H1 (cell line): ENCODE data around the gene VPS9D1. TPM values are rescaled to one million over a fixed set of nuclear protein-coding genes. Genes with fewer than 3 reads are reported as not detected.

Experiments used
- CTCF ChIA-PET: fragments of 300-600 bp; sonication (Branson Sonifier 250); formaldehyde crosslinking; loops from one replicate; lab custom pipeline; 2021; ENCODE audit not compliant: partially characterized antibody; lab: Charles Lee
- POLR2A ChIA-PET: fragments of 300-600 bp; sonication (Branson Sonifier 250); formaldehyde crosslinking; loops from one replicate; lab custom pipeline; 2021; ENCODE audit warnings: inconsistent platforms; ENCODE audit not compliant: partially characterized antibody; lab: Charles Lee
- DNase-seq, 2 experiments: peaks; one replicate each; pipeline versions ENCODE4 v3.0.0 to v3.0.0-alpha.2; 2010 to 2022; ENCODE audit warnings: low spot score in 2 of 2, low read depth in 1 of 2, mixed read lengths in 1 of 2
- FAIRE-seq: peaks from 2 replicates; lab custom pipeline; 2011; peaks lifted over from hg19 to GRCh38; lab: Jason Lieb, UNC
- H2AFZ ChIP-seq: 2 replicates; pipeline ENCODE4 v1.8.1; 2012; ENCODE audit warnings: low read length, inconsistent platforms
- H2AK5ac ChIP-seq: 2 replicates; pipeline ENCODE4 v1.6.1; 2013; ENCODE audit warnings: low read depth, low read length
- H2BK120ac ChIP-seq: replicated peaks from 2 replicates; pipeline ENCODE3; 2013; ENCODE audit warnings: low read depth, low read length, inconsistent platforms
- H2BK12ac ChIP-seq: 2 replicates; pipeline ENCODE4 v1.6.1; 2013; ENCODE audit warnings: low read depth, low read length
- H2BK15ac ChIP-seq: 2 replicates; pipeline ENCODE4 v1.6.1; 2013; ENCODE audit warnings: low read length
- H2BK20ac ChIP-seq: 2 replicates; pipeline ENCODE4 v1.6.1; 2013; ENCODE audit warnings: low read length
- H2BK5ac ChIP-seq: 2 replicates; pipeline ENCODE4 v1.6.1; 2013; ENCODE audit warnings: low read depth, low read length
- H3K14ac ChIP-seq: 2 replicates; pipeline ENCODE4 v1.6.1; 2013; ENCODE audit warnings: inconsistent platforms; ENCODE audit not compliant: insufficient read length
- H3K18ac ChIP-seq: 2 replicates; pipeline ENCODE4 v1.6.1; 2013; ENCODE audit warnings: low read length; ENCODE audit errors: extremely low read depth
- H3K23ac ChIP-seq: 2 replicates; pipeline ENCODE4 v1.6.1; 2013; ENCODE audit warnings: inconsistent platforms; ENCODE audit not compliant: insufficient read length
- H3K23me2 ChIP-seq: 2 replicates; pipeline ENCODE4 v1.6.1; 2013; ENCODE audit warnings: low read depth, low read length
- H3K27ac ChIP-seq: 2 replicates; pipeline ENCODE4 v1.6.1; 2011; ENCODE audit warnings: low read depth, low read length, inconsistent platforms
- H3K27me3 ChIP-seq, 4 experiments: replicated peaks in 1 of 4; 1 replicate in 1 of 4; 2 replicates in 3 of 4; pipeline versions ENCODE4 v1.6.1 to v1.8.1; 2011 to 2013; ENCODE audit warnings: low read length in 3 of 4, mild to moderate bottlenecking in 3 of 4, inconsistent platforms in 2 of 4, mixed read lengths in 2 of 4, moderate library complexity in 1 of 4; ENCODE audit not compliant: control insufficient read depth in 3 of 4, insufficient read depth in 3 of 4; ENCODE audit errors: extremely low read depth in 1 of 4
- H3K36me3 ChIP-seq, 4 experiments: 2 replicates each; pipeline versions ENCODE4 v1.6.1 to v1.8.1; 2011 to 2013; ENCODE audit warnings: mild to moderate bottlenecking in 4 of 4, low read length in 3 of 4, moderate library complexity in 2 of 4, control low read depth in 1 of 4, inconsistent platforms in 1 of 4; ENCODE audit not compliant: insufficient read depth in 4 of 4, control insufficient read depth in 2 of 4
- H3K4ac ChIP-seq: replicated peaks from 2 replicates; pipeline ENCODE3; 2013; ENCODE audit warnings: low read length, low read depth, mixed read lengths, inconsistent platforms; ENCODE audit not compliant: insufficient read length
- H3K4me1 ChIP-seq, 4 experiments: replicated peaks in 1 of 4; 1 replicate in 1 of 4; 2 replicates in 3 of 4; pipeline versions ENCODE4 v1.6.1 to v1.8.1; 2011 to 2013; ENCODE audit warnings: low read length in 3 of 4, inconsistent platforms in 2 of 4, mixed read lengths in 1 of 4; ENCODE audit not compliant: insufficient read depth in 4 of 4, control insufficient read depth in 3 of 4
- H3K4me2 ChIP-seq, 2 experiments: 2 replicates each; pipeline versions ENCODE4 v1.6.1 to v1.8.1; 2011 to 2013; ENCODE audit warnings: low read depth in 2 of 2, low read length in 2 of 2, control low read depth in 1 of 2, inconsistent platforms in 1 of 2, mild to moderate bottlenecking in 1 of 2; ENCODE audit not compliant: insufficient read depth in 1 of 2
- H3K4me3 ChIP-seq, 4 experiments: fragments of 200-600, 300-600 bp in 1 of 4; sonication (generic), shearing (Covaris generic), sonication (Bioruptor Twin) in 1 of 4; 2 replicates each; pipeline versions ENCODE4 v1.5.1 to v1.8.1; 2011 to 2016; ENCODE audit warnings: low read length in 4 of 4, low read depth in 3 of 4, control low read depth in 2 of 4, inconsistent platforms in 2 of 4, mild to moderate bottlenecking in 2 of 4, mixed read lengths in 1 of 4, moderate library complexity in 1 of 4; ENCODE audit not compliant: insufficient read depth in 2 of 4; ENCODE audit errors: extremely low read depth in 1 of 4
- H3K56ac ChIP-seq: replicated peaks from 2 replicates; pipeline ENCODE3; 2013; ENCODE audit warnings: low read depth, mild to moderate bottlenecking, mixed read lengths, low read length, inconsistent platforms; ENCODE audit not compliant: insufficient read length
- H3K79me1 ChIP-seq: 2 replicates; pipeline ENCODE4 v1.6.1; 2013; ENCODE audit warnings: low read depth, low read length, control low read depth
- H3K79me2 ChIP-seq, 2 experiments: 2 replicates each; pipeline versions ENCODE4 v1.6.1 to v1.8.1; 2012 to 2013; ENCODE audit warnings: low read length in 2 of 2, mild to moderate bottlenecking in 2 of 2, inconsistent platforms in 1 of 2; ENCODE audit not compliant: insufficient read depth in 2 of 2, control insufficient read depth in 1 of 2
- H3K9ac ChIP-seq, 4 experiments: replicated peaks in 1 of 4; 1 replicate in 1 of 4; 2 replicates in 3 of 4; pipeline versions ENCODE4 v1.6.1 to v1.8.1; 2011 to 2013; ENCODE audit warnings: low read depth in 3 of 4, low read length in 3 of 4, control low read depth in 2 of 4, mild to moderate bottlenecking in 2 of 4, moderate library complexity in 2 of 4, inconsistent platforms in 1 of 4; ENCODE audit errors: extremely low read depth in 1 of 4
- H3K9me3 ChIP-seq, 2 experiments: 2 replicates each; pipeline versions ENCODE4 v1.6.1 to v1.8.1; 2012 to 2013; ENCODE audit warnings: mild to moderate bottlenecking in 2 of 2, moderate library complexity in 2 of 2, control low read depth in 1 of 2, inconsistent platforms in 1 of 2, low read depth in 1 of 2, low read length in 1 of 2, mixed read lengths in 1 of 2; ENCODE audit not compliant: insufficient read depth in 2 of 2
- H4K20me1 ChIP-seq, 2 experiments: replicated peaks in 1 of 2; 2 replicates each; pipeline versions ENCODE3 to v1.8.1; 2011 to 2013; ENCODE audit warnings: inconsistent platforms in 2 of 2, low read length in 2 of 2, mild to moderate bottlenecking in 1 of 2; ENCODE audit not compliant: insufficient read depth in 2 of 2, control insufficient read depth in 1 of 2
- H4K5ac ChIP-seq: 2 replicates; pipeline ENCODE4 v1.6.1; 2013; ENCODE audit warnings: low read length, low read depth, mixed read lengths, inconsistent platforms; ENCODE audit not compliant: insufficient read length
- H4K8ac ChIP-seq: 2 replicates; pipeline ENCODE4 v1.8.0; 2013; ENCODE audit warnings: mild to moderate bottlenecking, moderate library complexity, low read length, inconsistent platforms; ENCODE audit not compliant: insufficient read depth; ENCODE audit errors: extremely low read depth
- H4K91ac ChIP-seq: replicated peaks from 2 replicates; pipeline ENCODE3; 2013; ENCODE audit warnings: low read length, mixed read lengths, inconsistent platforms; ENCODE audit not compliant: insufficient read length
- GABPA ChIP-seq: IDR thresholded peaks from 2 replicates; pipeline ENCODE4 v1.6.1; 2011; ENCODE audit warnings: mild to moderate bottlenecking, low read length, moderate library complexity, borderline replicate concordance; ENCODE audit not compliant: insufficient read depth
- HDAC6 ChIP-seq: IDR thresholded peaks from one replicate; pipeline ENCODE4 v1.7.1; 2012; ENCODE audit warnings: low read depth, mild to moderate bottlenecking, inconsistent platforms, low read length, moderate library complexity
- PHF8 ChIP-seq: fragments of 200-600 bp; sonication (generic); conservative IDR thresholded peaks from 2 replicates; pipeline ENCODE4 v1.7.1; 2012; ENCODE audit warnings: low read depth, mild to moderate bottlenecking, inconsistent platforms, low read length, moderate library complexity
- WGBS, 2 experiments: shearing (Covaris generic) in 1 of 2; methylation state at CpG; one replicate each; pipeline versions ENCODE4 v1.1.6 to v1.1.7; 2013 to 2015; ENCODE audit warnings: low lambda C conversion rate in 2 of 2, mixed read lengths in 2 of 2, inconsistent platforms in 1 of 2, low coverage in 1 of 2, missing lambda C conversion rate in 1 of 2; ENCODE audit not compliant: insufficient replicate concordance in 2 of 2, insufficient coverage in 1 of 2, insufficient read length in 1 of 2; ENCODE audit errors: extremely low coverage in 1 of 2, missing lambda C conversion rate in 1 of 2; 5-methylcytosine and 5-hydroxymethylcytosine counted together
- polyA plus RNA-seq, 7 experiments: library from polyadenylated mRNA; depleted of rRNA in 3 of 7; stranded (reverse) in 5 of 7; unstranded in 2 of 7; fragments of >200 nt in 5 of 7; fragments of 200-250 nt in 2 of 7; gene quantifications; 1 replicate in 5 of 7; 2 replicates in 1 of 7; 4 replicates in 1 of 7; pipeline versions ENCODE4 v1.2.1 to v1.2.3, GENCODE V29; 2011 to 2013; ENCODE audit warnings: missing spikeins in 2 of 7, mixed read lengths in 2 of 7
- total RNA-seq: library from RNA; stranded (reverse); fragmentation: NEBNext Ultra II Directional; extraction: Animal tissue kit (Norgen Biotek cat#: 25700); gene quantifications from 2 replicates; pipeline ENCODE4 v1.2.1, GENCODE V29; 2021

The VPS9D1 gene
- total and polyA plus RNA-seq, 2 of the 8 experiments (the other 6 are each of a cell fraction or from before 2014, with no cell fraction given): 2.9 to 5.4 TPM

DNA sequence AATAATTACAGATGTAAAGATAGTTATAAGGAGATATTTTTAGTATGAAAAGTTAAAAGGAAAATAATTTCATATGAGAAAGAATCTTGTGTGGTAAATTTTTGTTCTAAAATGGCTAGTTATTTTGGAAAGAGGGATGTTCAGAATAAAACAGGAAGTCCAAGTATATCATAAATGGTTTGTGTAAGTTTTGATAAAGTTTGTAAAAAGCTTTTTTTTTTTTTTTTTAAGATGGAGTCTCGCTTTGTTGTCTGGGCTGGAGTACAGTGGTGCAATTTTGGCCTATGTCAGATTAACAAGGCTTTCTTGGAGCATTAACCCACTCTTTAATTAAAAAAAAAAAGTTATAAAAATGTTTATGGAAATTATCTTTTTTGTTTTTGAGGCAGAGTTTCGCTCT, 42.4 kb downstream of the VPS9D1 start:
- WGBS, 2 experiments: 91% methylated on average over 2 of the region's 2 CpGs; no CpG with 5 or more reads in 1 of the 2 experiments

More for the DNA sequence above, 42.4 kb downstream of the VPS9D1 start:
- ChIA-PET CTCF (interaction anchor here (0.6 to 2.3 kb wide), 5 partner anchors 10 to 271 kb away, joined by 3 to 8 read pairs (median 3); no protein-coding TSS in a partner anchor), POLR2A (no interaction called here)
- Histone ChIP-seq H3K36me3 (peaks cover 0 to 16% (median 3%) of the 10 kb centered on the region in 4 experiments; a peak in 3 of 8 replicates), H2BK120ac (no peak overlapping the region), H2BK15ac (no peak overlapping the region), H3K4me3 (no peak overlapping the region), H3K18ac (no peak overlapping the region), H4K20me1 (no peaks in the 10 kb centered on the region), H3K9me3 (peaks cover 28 to 41% of the 10 kb centered on the region in 2 experiments), H3K9ac (no peak overlapping the region), H3K79me1 (no peaks in the 10 kb centered on the region), H3K27me3 (no peaks in the 10 kb centered on the region), H3K27ac (no peak overlapping the region), H3K23me2 (no peaks in the 10 kb centered on the region), H3K56ac (no peak overlapping the region), H2AK5ac (no peak overlapping the region), H3K79me2 (no peaks in the 10 kb centered on the region), H3K4ac (no peak overlapping the region), H3K23ac (no peak overlapping the region), H4K91ac (no peak overlapping the region), H2AFZ (no peak overlapping the region), H2BK12ac (no peak overlapping the region), H2BK20ac (no peak overlapping the region), H3K4me2 (no peak overlapping the region), H4K8ac (no peak overlapping the region), H2BK5ac (no peak overlapping the region), H4K5ac (no peak overlapping the region), H3K4me1 (no peaks in the 10 kb centered on the region), H3K14ac (no peak overlapping the region)
- no peak for FAIRE-seq
- TF ChIP-seq PHF8: no peak
- no peak for TF ChIP-seq GABPA
- no peak for TF ChIP-seq HDAC6
- DNase-seq: no peak
